ENCODE data around the gene SUN2.

The SUN2 gene

GRCh38 chr22:38776086-38776485 is 20.3 kb upstream of the SUN2 start:
- no peak for DNase-seq (ENCODE audit: low read depth)

GRCh38 chr22:38775656-38776055 is 19.9 kb upstream of the SUN2 start:
- no peak for DNase-seq (ENCODE audit: low read depth)

- DNase-seq (ENCODE audit: low read depth): no peak
Observed at GRCh38 chr22:38774496-38775166, 18.8 kb upstream of the SUN2 start.

GRCh38 chr22:38773363-38773946 is 17.7 kb upstream of the SUN2 start:
- DNase-seq (ENCODE audit: low read depth): no peak

GRCh38 chr22:38772623-38772873 is 16.8 kb upstream of the SUN2 start:
- no peak for DNase-seq (ENCODE audit: low read depth)

GRCh38 chr22:38770257-38770949 is 14.6 kb upstream of the SUN2 start:
- DNase-seq (ENCODE audit: low read depth): no peak

GRCh38 chr22:38768036-38768435 is 12.2 kb upstream of the SUN2 start:
- no peak for DNase-seq (ENCODE audit: low read depth)

- DNase-seq (ENCODE audit: low read depth): no peak
Observed at GRCh38 chr22:38767313-38767712, 11.5 kb upstream of the SUN2 start.

- DNase-seq (ENCODE audit: low read depth): no peak
Observed at GRCh38 chr22:38766076-38766777, 10.4 kb upstream of the SUN2 start.

GRCh38 chr22:38762551-38762983 is 6.8 kb upstream of the SUN2 start:
- no peak for DNase-seq (ENCODE audit: low read depth)

- no peak for DNase-seq (ENCODE audit: low read depth)
Observed at GRCh38 chr22:38761202-38762162, 5.7 kb upstream of the SUN2 start.

- no peak for DNase-seq (ENCODE audit: low read depth)
Observed at GRCh38 chr22:38760477-38761201, 4.8 kb upstream of the SUN2 start.

- DNase-seq (ENCODE audit: low read depth): no peak
Observed at GRCh38 chr22:38759005-38759404, 3.2 kb upstream of the SUN2 start.

GRCh38 chr22:38758276-38758945 is 2.6 kb upstream of the SUN2 start:
- no peak for DNase-seq (ENCODE audit: low read depth)

GRCh38 chr22:38757464-38757757 is 1.6 kb upstream of the SUN2 start:
- no peak for DNase-seq (ENCODE audit: low read depth)

GRCh38 chr22:38756711-38757463 is 1.1 kb upstream of the SUN2 start:
- DNase-seq (ENCODE audit: low read depth): no peak

- no peak for DNase-seq (ENCODE audit: low read depth)
Observed at GRCh38 chr22:38755155-38755910, 465 bp downstream of the SUN2 start.

GRCh38 chr22:38754751-38755154 is 1.0 kb downstream of the SUN2 start:
- no peak for DNase-seq (ENCODE audit: low read depth)

All from HS-5 (cell line).